ENCODE data around the gene CCDC186.

CCDC186 gene

GRCh38 chr10:114096864-114097263, 77.1 kb downstream of the CCDC186 start:
- Histone ChIP-seq H3K27me3 (no peaks in the 10 kb centered on the region), H3K36me3 (peaks cover 10% of the 10 kb centered on the region; the same call in 1 of the 2 replicates), H3K9me3 (peaks cover 19% of the 10 kb centered on the region), H3K4me3 (peak overlapping the region; percentile 49; the same call in 1 of the 2 replicates), H3K4me2 (peak overlapping the region; percentile 97), H3K9ac (peak overlapping the region; percentile 36; the same call in 1 of the 2 replicates), H3K4me1 (peaks cover 75% of the 10 kb centered on the region), H4K20me1 (no peaks in the 10 kb centered on the region), H3K27ac (peak overlapping the region; percentile 78)
- TF ChIP-seq Cebpa-rat (IDR thresholded peaks at IDR 0.05), result no peak

- Histone ChIP-seq H3K4me2 (peak overlapping the region; percentile 97), H3K9me3 (peaks cover 19% of the 10 kb centered on the region), H3K4me3 (peak overlapping the region; percentile 49), H3K36me3 (peaks cover 10% of the 10 kb centered on the region; the same call in 1 of the 2 replicates), H3K4me1 (peaks cover 64% of the 10 kb centered on the region), H4K20me1 (no peaks in the 10 kb centered on the region), H3K27ac (peak overlapping the region; percentile 78), H3K27me3 (no peaks in the 10 kb centered on the region), H3K9ac (peak overlapping the region; percentile 36)
- no peak for TF ChIP-seq Cebpa-rat (IDR thresholded peaks at IDR 0.05)
These were observed 78.3 kb downstream of the CCDC186 start for GRCh38 chr10:114095559-114096337.

DNA sequence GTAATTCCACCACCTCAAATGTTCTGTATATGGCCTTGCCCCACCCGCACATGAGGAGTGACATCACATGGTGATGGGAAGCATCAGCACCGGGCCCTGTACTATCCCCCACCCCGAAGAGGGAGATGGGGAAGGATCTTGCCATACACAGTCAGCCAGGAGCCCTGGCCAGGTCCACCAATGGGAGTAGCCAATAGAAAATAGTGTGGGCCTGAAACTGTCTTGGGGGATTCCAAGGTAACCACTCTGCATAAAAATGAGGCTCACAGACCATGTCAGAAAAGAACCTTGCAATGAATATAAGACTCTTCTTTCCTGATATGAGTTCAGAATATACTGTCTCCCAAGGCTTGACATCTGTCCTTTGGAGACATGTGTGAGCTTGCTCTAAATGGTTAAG, 79.2 kb downstream of the CCDC186 start:
- peaks cover 10% of the 10 kb centered on the region; the same call in 1 of the 2 replicates for H3K36me3 ChIP-seq
- peaks cover 19% of the 10 kb centered on the region for H3K9me3 ChIP-seq
- 0 out of 2 replicates have a peak overlapping the region, but pooled peaks have one; percentile 36 for H3K9ac ChIP-seq
- no peaks in the 10 kb centered on the region for H3K27me3 ChIP-seq
- no peaks in the 10 kb centered on the region for H4K20me1 ChIP-seq
- TF ChIP-seq Cebpa-rat (IDR thresholded peaks at IDR 0.05), result no peak
- H3K4me1 ChIP-seq, result peaks cover 55% of the 10 kb centered on the region
- H3K27ac ChIP-seq, result peak overlapping the region; percentile 78
- H3K4me2 ChIP-seq, result peak overlapping the region; percentile 97
- no peak overlapping the region for H3K4me3 ChIP-seq

- Histone ChIP-seq H3K27me3 (no peaks in the 10 kb centered on the region), H3K9ac (no peak overlapping the region), H3K4me2 (no peak overlapping the region), H3K4me1 (no peaks in the 10 kb centered on the region), H3K9me3 (no peaks in the 10 kb centered on the region), H3K27ac (no peak overlapping the region), H4K20me1 (no peaks in the 10 kb centered on the region), H3K4me3 (no peak overlapping the region), H3K36me3 (no peaks in the 10 kb centered on the region)
- no peak for TF ChIP-seq Cebpa-rat (IDR thresholded peaks at IDR 0.05)
These were observed 86.3 kb downstream of the CCDC186 start for GRCh38 chr10:114087655-114088054.

DNA sequence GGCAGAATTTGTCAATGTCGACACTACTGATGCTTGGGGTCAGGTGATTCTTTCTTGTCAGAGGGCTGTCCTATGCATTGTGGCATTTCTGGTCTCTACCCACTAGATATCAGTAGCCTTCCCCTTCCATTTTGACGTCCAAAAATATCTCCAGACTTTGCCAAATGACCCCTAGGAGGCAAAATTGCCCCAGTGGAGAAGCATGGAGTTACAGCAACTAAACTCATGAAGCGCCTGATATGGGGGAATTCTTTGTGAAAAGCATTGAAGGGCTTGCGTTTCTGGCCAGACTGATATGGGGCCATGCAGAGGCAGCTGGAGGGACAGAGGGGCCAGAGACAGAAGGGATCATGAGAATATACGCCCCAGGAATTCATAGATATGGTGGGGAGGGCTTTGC, 86.7 kb downstream of the CCDC186 start:
- H3K4me2 ChIP-seq, result no peak overlapping the region
- no peak overlapping the region for H3K9ac ChIP-seq
- no peaks in the 10 kb centered on the region for H3K9me3 ChIP-seq
- H3K4me3 ChIP-seq, result no peak overlapping the region
- no peak overlapping the region for H3K27ac ChIP-seq
- no peaks in the 10 kb centered on the region for H3K36me3 ChIP-seq
- H3K27me3 ChIP-seq, result no peaks in the 10 kb centered on the region
- no peaks in the 10 kb centered on the region for H3K4me1 ChIP-seq
- no peaks in the 10 kb centered on the region for H4K20me1 ChIP-seq
- TF ChIP-seq Cebpa-rat (IDR thresholded peaks at IDR 0.05), result no peak

DNA sequence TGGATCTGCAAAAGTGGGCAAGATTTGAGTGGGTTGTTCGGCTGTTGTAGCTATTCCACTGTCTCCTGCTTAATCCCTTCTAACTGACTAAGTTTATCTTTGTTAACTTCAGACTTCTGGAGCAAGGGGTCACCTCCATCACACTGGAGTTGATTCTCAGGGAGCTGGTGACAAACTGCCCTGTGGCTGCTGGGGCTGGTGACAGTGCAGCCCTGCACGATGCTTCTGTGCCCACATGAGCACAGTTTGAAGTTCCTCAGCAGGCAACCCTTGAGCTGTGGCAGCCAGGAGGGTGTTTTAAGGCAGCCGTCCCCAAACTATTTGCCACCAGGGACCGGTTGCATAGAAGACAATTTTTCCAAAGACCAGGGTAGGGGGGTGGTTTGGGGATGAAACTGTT, 89.8 kb downstream of the CCDC186 start:
- Histone ChIP-seq H4K20me1 (no peaks in the 10 kb centered on the region), H3K36me3 (no peaks in the 10 kb centered on the region), H3K27me3 (no peaks in the 10 kb centered on the region), H3K4me1 (no peaks in the 10 kb centered on the region), H3K27ac (no peak overlapping the region), H3K4me2 (no peak overlapping the region), H3K4me3 (no peak overlapping the region), H3K9ac (no peak overlapping the region), H3K9me3 (no peaks in the 10 kb centered on the region)
- no peak for TF ChIP-seq Cebpa-rat (IDR thresholded peaks at IDR 0.05)

DNA sequence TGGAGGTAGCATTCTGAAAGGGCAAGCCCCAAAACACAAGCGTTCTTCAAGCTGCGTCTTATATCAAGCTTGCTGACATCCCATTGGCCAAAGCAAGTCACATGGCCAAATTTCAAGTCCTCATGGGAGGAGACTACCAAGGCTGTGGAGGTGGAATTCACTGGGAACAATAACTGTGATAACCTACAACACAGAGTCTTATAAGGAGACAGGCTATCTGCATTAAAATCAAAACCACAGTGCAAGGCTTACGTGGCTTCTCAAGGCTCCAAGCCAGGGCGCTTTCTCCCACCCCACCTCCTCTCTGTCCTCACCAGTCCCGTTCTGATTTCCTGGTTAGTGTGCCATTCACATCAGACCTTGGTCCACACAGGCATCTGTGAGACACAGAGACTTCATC, 91.0 kb downstream of the CCDC186 start:
- Histone ChIP-seq H3K4me2 (no peak overlapping the region), H3K9ac (no peak overlapping the region), H3K27ac (no peak overlapping the region), H3K36me3 (no peaks in the 10 kb centered on the region), H3K27me3 (no peaks in the 10 kb centered on the region), H4K20me1 (no peaks in the 10 kb centered on the region), H3K4me3 (no peak overlapping the region), H3K9me3 (no peaks in the 10 kb centered on the region), H3K4me1 (no peaks in the 10 kb centered on the region)
- no peak for TF ChIP-seq Cebpa-rat (IDR thresholded peaks at IDR 0.05)

- H3K9me3 ChIP-seq, result peaks cover under 1% of the 10 kb centered on the region; the same call in 1 of the 2 replicates
- H3K4me2 ChIP-seq, result no peak overlapping the region
- no peak for TF ChIP-seq Cebpa-rat (IDR thresholded peaks at IDR 0.05)
- no peaks in the 10 kb centered on the region for H3K27me3 ChIP-seq
- no peaks in the 10 kb centered on the region for H3K36me3 ChIP-seq
- H4K20me1 ChIP-seq, result no peaks in the 10 kb centered on the region
- H3K9ac ChIP-seq, result no peak overlapping the region
- H3K4me3 ChIP-seq, result no peak overlapping the region
- peaks cover 8% of the 10 kb centered on the region; the same call in 1 of the 2 replicates for H3K4me1 ChIP-seq
- H3K27ac ChIP-seq, result no peak overlapping the region
These were observed 92.0 kb downstream of the CCDC186 start for GRCh38 chr10:114081911-114082583.

DNA sequence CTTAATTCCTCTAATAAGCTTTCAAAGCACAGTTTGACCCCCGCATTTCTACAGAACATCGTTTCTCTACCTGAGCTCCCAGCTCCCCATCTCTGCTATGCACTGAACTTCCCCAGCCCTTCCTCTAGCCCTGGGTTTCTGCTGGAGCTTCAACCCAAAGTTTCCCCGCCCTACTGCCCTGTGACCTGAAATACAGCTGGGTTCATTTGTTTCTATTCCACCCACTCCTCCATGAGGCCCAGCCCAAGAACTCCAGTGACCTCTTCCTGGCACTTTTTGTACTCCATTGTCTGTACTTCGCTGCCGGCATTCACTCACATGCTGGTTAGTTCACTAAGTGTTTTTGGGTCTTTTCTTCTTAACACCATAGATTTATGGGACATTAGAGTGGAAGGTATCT, 94.6 kb downstream of the CCDC186 start:
- no peaks in the 10 kb centered on the region for H3K36me3 ChIP-seq
- no peak for TF ChIP-seq Cebpa-rat (IDR thresholded peaks at IDR 0.05)
- peaks cover 28% of the 10 kb centered on the region for H3K4me1 ChIP-seq
- H3K27me3 ChIP-seq, result no peaks in the 10 kb centered on the region
- peaks cover 8% of the 10 kb centered on the region; the same call in 1 of the 2 replicates for H3K9me3 ChIP-seq
- H3K27ac ChIP-seq, result no peak overlapping the region
- no peaks in the 10 kb centered on the region for H4K20me1 ChIP-seq
- H3K9ac ChIP-seq, result no peak overlapping the region
- no peak overlapping the region for H3K4me3 ChIP-seq
- no peak overlapping the region for H3K4me2 ChIP-seq

GRCh38 chr10:114078346-114078745, 95.7 kb downstream of the CCDC186 start:
- TF ChIP-seq Cebpa-rat (IDR thresholded peaks at IDR 0.05), result no peak
- H3K4me2 ChIP-seq, result no peak overlapping the region

More at GRCh38 chr10:114078346-114078745, 95.7 kb downstream of the CCDC186 start:
- H3K4me1 ChIP-seq, result peaks cover 38% of the 10 kb centered on the region
- H3K36me3 ChIP-seq, result no peaks in the 10 kb centered on the region
- H3K9me3 ChIP-seq, result peaks cover 8% of the 10 kb centered on the region; the same call in 1 of the 2 replicates
- no peak overlapping the region for H3K9ac ChIP-seq
- no peak overlapping the region for H3K27ac ChIP-seq
- H3K27me3 ChIP-seq, result no peaks in the 10 kb centered on the region
- no peaks in the 10 kb centered on the region for H4K20me1 ChIP-seq
- H3K4me3 ChIP-seq, result no peak overlapping the region

Measured in BLaER1 (cell line).